Stimulated activated CD8-positive, alpha-beta memory T cell treated with anti-CD3 and anti-CD28 coated beads, Interleukin-15, amount 100 ng/mL, for 1 hour (primary cell): Measurements from ENCODE around the gene HPN.
"Not testable (repeated sequence)": the region's sequence is repeated elsewhere in the genome, so short reads cannot be mapped to it uniquely, and the experiment has no call there.

Source experiments
- DNase-seq: peaks from one replicate; pipeline ENCODE4 v3.0.0-alpha.2; 2020; ENCODE audit warnings: low read depth

The HPN gene

GRCh38 chr19:35084509-35084762 lies 42.9 kb downstream of the HPN start:
- DNase-seq, result no peak

GRCh38 chr19:35085947-35086346 lies 44.4 kb downstream of the HPN start:
- DNase-seq, result no peak

- DNase-seq, result no peak
Measured at GRCh38 chr19:35086455-35086854, 44.9 kb downstream of the HPN start.

- DNase-seq, result no peak
Measured at GRCh38 chr19:35087393-35087792, 45.9 kb downstream of the HPN start.

GRCh38 chr19:35088131-35088913 lies 46.8 kb downstream of the HPN start:
- no peak for DNase-seq

GRCh38 chr19:35089554-35089953 lies 48.0 kb downstream of the HPN start:
- DNase-seq, result no peak

- no peak for DNase-seq
Measured at GRCh38 chr19:35090160-35090505, 48.6 kb downstream of the HPN start.

- no peak for DNase-seq
Measured at GRCh38 chr19:35090506-35091214, 49.1 kb downstream of the HPN start.

- DNase-seq, result no peak
Measured at GRCh38 chr19:35093430-35093829, 51.9 kb downstream of the HPN start.

GRCh38 chr19:35093941-35094647 lies 52.6 kb downstream of the HPN start:
- DNase-seq, result no peak

GRCh38 chr19:35094656-35095055 lies 53.1 kb downstream of the HPN start:
- DNase-seq, result no peak

GRCh38 chr19:35095667-35096368 lies 54.3 kb downstream of the HPN start:
- no peak for DNase-seq

- DNase-seq, result no peak
Measured at GRCh38 chr19:35098413-35099049, 57.0 kb downstream of the HPN start.

GRCh38 chr19:35099155-35099896 lies 57.8 kb downstream of the HPN start:
- DNase-seq, result no peak

- no peak for DNase-seq
Measured at GRCh38 chr19:35099897-35100275, 58.4 kb downstream of the HPN start.

GRCh38 chr19:35100588-35101533 lies 59.3 kb downstream of the HPN start:
- no peak for DNase-seq

GRCh38 chr19:35101949-35102348 lies 60.4 kb downstream of the HPN start:
- not testable (repeated sequence) for DNase-seq

GRCh38 chr19:35103614-35104013 lies 62.1 kb downstream of the HPN start:
- DNase-seq, result not testable (repeated sequence)

GRCh38 chr19:35104361-35104760 lies 62.8 kb downstream of the HPN start:
- DNase-seq, result no peak

- DNase-seq, result no peak
Measured at GRCh38 chr19:35105047-35105410, 63.5 kb downstream of the HPN start.
